ENCODE results near the gene RARB.

Gene RARB

DNA sequence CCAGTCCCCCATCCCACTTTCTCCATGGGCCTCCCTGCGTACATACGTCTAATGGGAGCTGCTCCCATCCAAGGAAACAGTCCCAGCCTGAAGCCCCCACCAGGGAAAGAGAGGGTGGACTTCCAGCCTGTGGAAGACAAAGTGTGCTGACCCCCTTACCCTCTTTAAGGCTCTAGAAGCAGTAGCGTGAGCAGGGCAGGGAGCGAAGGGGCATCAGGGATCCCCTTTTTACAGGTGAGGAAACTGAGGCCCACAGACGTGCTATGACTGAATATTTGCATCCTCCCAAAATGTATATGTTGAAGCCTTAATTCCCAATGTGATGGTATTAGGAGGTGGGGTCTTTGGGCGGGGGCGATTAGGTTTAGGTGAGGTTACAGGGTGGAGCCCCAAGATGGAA, 153.3 kb downstream of the RARB start:
- no peak overlapping the region for H4K8ac ChIP-seq (ENCODE audit: low read depth, low read length)
- no peak overlapping the region for H3K4me2 ChIP-seq (ENCODE audit: low read length)
- H3K79me1 ChIP-seq (ENCODE audit: low read length), result no peaks in the 10 kb centered on the region
- H3K56ac ChIP-seq (ENCODE audit: low read length), result no peak overlapping the region
- H4K5ac ChIP-seq (ENCODE audit: low read length), result no peak overlapping the region
- H3K23ac ChIP-seq (ENCODE audit: low read length), result no peak overlapping the region
- no peak overlapping the region for H3K27ac ChIP-seq (ENCODE audit: low read depth, low read length)
- H2BK15ac ChIP-seq (replicated peaks; ENCODE audit: low read depth), result no peak overlapping the region
- no peaks in the 10 kb centered on the region for H3K4me1 ChIP-seq (ENCODE audit: control insufficient read depth, low read depth, low read length)
- H3K4me3 ChIP-seq (ENCODE audit: low read length), result no peak overlapping the region
- H3K36me3 ChIP-seq (ENCODE audit: control insufficient read depth, insufficient read depth, low read length), result no peaks in the 10 kb centered on the region
- no peak overlapping the region for H2AK5ac ChIP-seq (ENCODE audit: low read length)
- H2BK120ac ChIP-seq (ENCODE audit: low read depth, low read length), result no peak overlapping the region
- H3K18ac ChIP-seq (ENCODE audit: low read length), result no peak overlapping the region
- H3K79me2 ChIP-seq (ENCODE audit: control insufficient read depth, insufficient read depth, low read length), result no peaks in the 10 kb centered on the region
- H3K27me3 ChIP-seq (ENCODE audit: insufficient read depth, low read length, poor library complexity), result no peaks in the 10 kb centered on the region
- no peak overlapping the region for H3K9ac ChIP-seq (ENCODE audit: low read length)
- WGBS (ENCODE audit: extremely low coverage, insufficient coverage, low lambda C conversion rate), result no CpG with 5 or more reads among the region's 7 CpGs
- H3K4ac ChIP-seq (ENCODE audit: low read depth, low read length), result no peak overlapping the region
- no peak for DNase-seq
- no peak overlapping the region for H2BK5ac ChIP-seq (ENCODE audit: low read length)

DNA sequence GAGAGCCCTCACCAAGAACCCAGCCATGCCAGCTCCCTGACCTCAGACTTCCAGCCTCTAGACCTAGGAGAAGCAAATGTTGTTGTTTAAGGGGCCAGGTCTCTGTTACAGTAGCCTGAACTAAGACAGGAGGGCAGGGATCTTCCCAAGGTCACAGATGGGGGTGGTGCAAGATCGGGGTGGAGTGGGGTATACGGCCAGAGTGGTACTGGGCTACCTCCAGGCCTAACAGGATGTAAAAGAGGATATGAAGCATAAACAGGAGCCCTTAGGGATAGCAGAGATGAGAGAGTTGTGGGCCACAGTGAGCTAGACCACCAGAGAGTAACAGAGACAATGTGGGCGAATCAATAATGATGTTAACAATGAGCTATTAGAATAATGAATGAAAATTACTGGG, 153.8 kb downstream of the RARB start:
- Histone ChIP-seq H2BK120ac (ENCODE audit: low read depth, low read length) (no peak overlapping the region), H2AK5ac (ENCODE audit: low read length) (no peak overlapping the region), H3K4me1 (ENCODE audit: control insufficient read depth, low read depth, low read length) (no peaks in the 10 kb centered on the region), H3K4me3 (ENCODE audit: low read length) (no peak overlapping the region), H3K4ac (ENCODE audit: low read depth, low read length) (no peak overlapping the region), H3K4me2 (ENCODE audit: low read length) (no peak overlapping the region), H4K8ac (ENCODE audit: low read depth, low read length) (no peak overlapping the region), H4K5ac (ENCODE audit: low read length) (no peak overlapping the region), H2BK15ac (replicated peaks; ENCODE audit: low read depth) (no peak overlapping the region), H3K36me3 (ENCODE audit: control insufficient read depth, insufficient read depth, low read length) (no peaks in the 10 kb centered on the region), H3K9ac (ENCODE audit: low read length) (no peak overlapping the region), H3K18ac (ENCODE audit: low read length) (no peak overlapping the region), H3K56ac (ENCODE audit: low read length) (no peak overlapping the region), H3K27me3 (ENCODE audit: insufficient read depth, low read length, poor library complexity) (no peaks in the 10 kb centered on the region), H3K27ac (ENCODE audit: low read depth, low read length) (no peak overlapping the region), H2BK5ac (ENCODE audit: low read length) (no peak overlapping the region), H3K79me2 (ENCODE audit: control insufficient read depth, insufficient read depth, low read length) (no peaks in the 10 kb centered on the region), H3K23ac (ENCODE audit: low read length) (no peak overlapping the region), H3K79me1 (ENCODE audit: low read length) (no peaks in the 10 kb centered on the region)
- no CpG with 5 or more reads among the region's 3 CpGs for WGBS (ENCODE audit: extremely low coverage, insufficient coverage, low lambda C conversion rate)
- no peak for DNase-seq

DNA sequence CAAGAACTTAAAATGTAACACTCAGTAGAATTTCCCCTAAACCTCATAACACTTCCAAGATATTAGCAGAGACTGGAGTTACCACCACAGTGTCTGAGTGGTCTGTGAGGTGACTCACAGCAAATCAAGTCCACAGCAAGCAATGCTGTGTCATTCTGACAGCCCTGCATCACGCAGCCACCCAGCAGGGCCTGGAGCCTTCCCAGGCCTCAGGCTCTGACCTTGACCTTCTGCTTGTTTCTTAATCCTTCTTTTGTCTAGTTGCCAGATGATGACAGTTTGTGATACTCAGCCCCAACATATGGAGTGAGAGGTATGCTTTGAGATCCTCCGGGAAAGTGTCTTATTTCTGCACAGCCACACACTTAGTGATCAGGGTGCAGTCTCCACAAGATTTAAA, 154.2 kb downstream of the RARB start:
- Histone ChIP-seq H2BK5ac (ENCODE audit: low read length) (no peak overlapping the region), H3K4me2 (ENCODE audit: low read length) (no peak overlapping the region), H4K8ac (ENCODE audit: low read depth, low read length) (no peak overlapping the region), H3K23ac (ENCODE audit: low read length) (no peak overlapping the region), H3K4me1 (ENCODE audit: control insufficient read depth, low read depth, low read length) (no peaks in the 10 kb centered on the region), H3K36me3 (ENCODE audit: control insufficient read depth, insufficient read depth, low read length) (no peaks in the 10 kb centered on the region), H2BK15ac (replicated peaks; ENCODE audit: low read depth) (no peak overlapping the region), H3K79me1 (ENCODE audit: low read length) (no peaks in the 10 kb centered on the region), H3K27ac (ENCODE audit: low read depth, low read length) (no peak overlapping the region), H3K27me3 (ENCODE audit: insufficient read depth, low read length, poor library complexity) (no peaks in the 10 kb centered on the region), H4K5ac (ENCODE audit: low read length) (no peak overlapping the region), H2BK120ac (ENCODE audit: low read depth, low read length) (no peak overlapping the region), H3K56ac (ENCODE audit: low read length) (no peak overlapping the region), H3K79me2 (ENCODE audit: control insufficient read depth, insufficient read depth, low read length) (no peaks in the 10 kb centered on the region), H3K18ac (ENCODE audit: low read length) (no peak overlapping the region), H2AK5ac (ENCODE audit: low read length) (no peak overlapping the region), H3K4me3 (ENCODE audit: low read length) (no peak overlapping the region), H3K9ac (ENCODE audit: low read length) (no peak overlapping the region), H3K4ac (ENCODE audit: low read depth, low read length) (no peak overlapping the region)
- no CpG with 5 or more reads among the region's 2 CpGs for WGBS (ENCODE audit: extremely low coverage, insufficient coverage, low lambda C conversion rate)
- DNase-seq, result peak; percentile 54

DNA sequence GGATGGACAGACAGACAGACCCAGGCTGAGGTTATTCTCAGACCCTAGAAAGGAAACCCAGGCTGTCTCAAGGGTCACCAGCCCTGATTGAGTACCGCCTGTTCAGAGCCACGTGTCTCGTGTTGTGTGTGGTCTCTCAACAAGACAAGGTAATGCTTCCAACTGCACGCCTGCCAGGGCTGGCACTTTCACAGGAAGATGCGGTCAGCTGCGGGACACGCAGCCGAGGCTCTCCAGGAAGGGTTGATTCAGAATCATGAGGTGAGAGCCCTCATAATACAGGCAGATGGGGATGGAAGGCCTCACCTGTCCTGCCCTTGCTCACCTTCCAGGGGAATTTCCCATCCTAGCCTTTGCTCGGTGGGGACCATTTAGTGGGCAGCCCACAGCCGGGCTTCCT, 155.3 kb downstream of the RARB start:
- Histone ChIP-seq H3K4ac (ENCODE audit: low read depth, low read length) (no peak overlapping the region), H3K79me2 (ENCODE audit: control insufficient read depth, insufficient read depth, low read length) (no peaks in the 10 kb centered on the region), H2BK120ac (ENCODE audit: low read depth, low read length) (no peak overlapping the region), H3K27me3 (ENCODE audit: insufficient read depth, low read length, poor library complexity) (no peaks in the 10 kb centered on the region), H3K4me3 (ENCODE audit: low read length) (no peak overlapping the region), H2BK15ac (replicated peaks; ENCODE audit: low read depth) (no peak overlapping the region), H4K8ac (ENCODE audit: low read depth, low read length) (no peak overlapping the region), H3K4me1 (ENCODE audit: control insufficient read depth, low read depth, low read length) (no peaks in the 10 kb centered on the region), H4K5ac (ENCODE audit: low read length) (no peak overlapping the region), H3K27ac (ENCODE audit: low read depth, low read length) (no peak overlapping the region), H2BK5ac (ENCODE audit: low read length) (no peak overlapping the region), H3K23ac (ENCODE audit: low read length) (no peak overlapping the region), H3K9ac (ENCODE audit: low read length) (no peak overlapping the region), H3K56ac (ENCODE audit: low read length) (no peak overlapping the region), H3K4me2 (ENCODE audit: low read length) (no peak overlapping the region), H2AK5ac (ENCODE audit: low read length) (no peak overlapping the region), H3K36me3 (ENCODE audit: control insufficient read depth, insufficient read depth, low read length) (no peaks in the 10 kb centered on the region), H3K18ac (ENCODE audit: low read length) (no peak overlapping the region), H3K79me1 (ENCODE audit: low read length) (no peaks in the 10 kb centered on the region)
- WGBS (ENCODE audit: extremely low coverage, insufficient coverage, low lambda C conversion rate), result no CpG with 5 or more reads among the region's 10 CpGs
- DNase-seq, result no peak

DNA sequence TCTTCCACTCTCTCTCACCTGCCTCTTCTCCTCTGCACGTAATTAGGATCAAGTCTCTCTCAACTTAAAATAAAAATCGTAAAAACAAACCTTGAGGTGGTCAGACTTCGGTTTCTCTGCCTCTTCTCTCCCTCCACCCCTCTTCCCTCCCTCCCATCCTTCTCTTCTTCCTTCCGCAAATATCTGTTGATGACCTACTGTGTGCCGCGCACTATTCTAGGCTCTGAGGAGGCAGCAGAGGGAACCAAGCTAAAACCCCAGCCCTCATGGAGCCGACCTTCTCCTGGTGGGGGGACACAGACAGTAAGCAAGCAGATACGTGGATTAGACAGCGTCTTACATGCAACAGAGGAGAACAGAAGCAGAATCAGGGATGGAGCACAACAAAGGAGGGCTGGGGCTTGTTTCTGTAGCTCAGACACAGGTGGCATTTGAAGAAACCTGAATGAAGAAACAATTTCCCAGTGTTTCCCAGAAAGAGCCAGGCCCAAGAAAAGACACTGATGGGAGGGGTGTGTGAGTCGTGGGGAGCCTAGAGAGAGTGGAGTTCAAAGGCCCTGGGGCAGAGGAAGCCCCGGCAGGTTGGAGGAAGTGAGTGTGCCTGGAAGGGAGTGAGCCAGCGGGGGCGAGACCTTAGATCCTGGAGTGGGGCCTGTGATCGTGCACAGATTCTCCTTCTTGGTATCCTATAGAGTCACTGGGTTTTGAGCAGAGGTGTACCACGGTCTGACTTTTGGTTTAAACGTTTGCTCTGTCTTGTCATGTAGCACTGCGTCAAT, 156.1 kb downstream of the RARB start:
- no peaks in the 10 kb centered on the region for H3K79me2 ChIP-seq (ENCODE audit: control insufficient read depth, insufficient read depth, low read length)

More for the DNA sequence above, 156.1 kb downstream of the RARB start:
- Histone ChIP-seq H3K23ac (ENCODE audit: low read length) (no peak overlapping the region), H2BK120ac (ENCODE audit: low read depth, low read length) (no peak overlapping the region), H2BK5ac (ENCODE audit: low read length) (no peak overlapping the region), H3K4ac (ENCODE audit: low read depth, low read length) (no peak overlapping the region), H3K18ac (ENCODE audit: low read length) (no peak overlapping the region), H3K56ac (ENCODE audit: low read length) (no peak overlapping the region), H2BK15ac (replicated peaks; ENCODE audit: low read depth) (no peak overlapping the region), H2AK5ac (ENCODE audit: low read length) (no peak overlapping the region), H3K9ac (ENCODE audit: low read length) (no peak overlapping the region), H3K27me3 (ENCODE audit: insufficient read depth, low read length, poor library complexity) (no peaks in the 10 kb centered on the region), H3K79me1 (ENCODE audit: low read length) (no peaks in the 10 kb centered on the region), H3K4me1 (ENCODE audit: control insufficient read depth, low read depth, low read length) (no peaks in the 10 kb centered on the region), H3K27ac (ENCODE audit: low read depth, low read length) (no peak overlapping the region), H4K8ac (ENCODE audit: low read depth, low read length) (no peak overlapping the region), H3K4me3 (ENCODE audit: low read length) (no peak overlapping the region), H3K36me3 (ENCODE audit: control insufficient read depth, insufficient read depth, low read length) (no peaks in the 10 kb centered on the region), H3K4me2 (ENCODE audit: low read length) (no peak overlapping the region), H4K5ac (ENCODE audit: low read length) (no peak overlapping the region)
- DNase-seq, result no peak
- WGBS (ENCODE audit: extremely low coverage, insufficient coverage, low lambda C conversion rate), result no CpG with 5 or more reads among the region's 17 CpGs
